ENCODE measurements around the gene MCU. TPM values are rescaled to one million over a fixed set of nuclear protein-coding genes. Genes with fewer than 3 reads are reported as not detected.

MCU gene
- total and polyA plus RNA-seq, 2 donors: 14.7 TPM

DNA sequence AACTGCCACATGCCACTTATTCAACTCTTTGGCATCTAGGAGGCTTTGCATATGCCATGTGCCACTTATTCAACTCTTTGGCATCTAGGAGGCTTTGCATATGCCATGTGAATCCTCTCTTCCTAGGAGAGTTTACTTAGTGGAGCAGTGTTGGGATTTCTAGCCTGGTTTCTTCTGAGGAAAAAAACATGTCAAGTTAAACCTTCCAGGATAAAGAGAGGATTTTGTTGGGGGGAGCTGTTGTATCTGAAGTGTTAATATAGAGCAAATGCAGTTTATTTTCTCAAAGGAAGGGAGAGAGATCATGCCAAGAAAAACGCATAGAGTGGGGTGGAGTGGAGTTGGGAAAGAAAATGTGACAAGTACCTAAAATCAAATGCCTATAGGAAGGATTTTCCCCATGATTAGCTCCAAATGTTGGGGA lies 91.5 kb downstream of the MCU start:
- Histone ChIP-seq H3K27me3 (ENCODE audit: control insufficient read depth in 2 of 2, insufficient read depth in 1 of 2, low read length in 1 of 2) (no peaks in the 10 kb centered on the region), H3K4me1 (ENCODE audit: control insufficient read depth in 2 of 2, insufficient read depth in 2 of 2, low read length in 2 of 2) (no peaks in the 10 kb centered on the region), H3K27ac (ENCODE audit: low read depth in 1 of 2, low read length in 1 of 2) (no peak overlapping the region), H3K9me3 (ENCODE audit: control insufficient read depth in 2 of 2, insufficient read depth in 1 of 2, low read length in 1 of 2) (no peaks in the 10 kb centered on the region), H3K36me3 (ENCODE audit: control insufficient read depth in 2 of 2, insufficient read depth in 2 of 2, low read length in 1 of 2) (no peaks in the 10 kb centered on the region), H3K4me3 (ENCODE audit: low read length in 2 of 2) (no peak overlapping the region)
- DNase-seq (ENCODE audit: low read depth in 6 of 9, low spot score in 9 of 9): no peak
- 97% methylated on average over 1 of the region's 1 CpG for WGBS

DNA sequence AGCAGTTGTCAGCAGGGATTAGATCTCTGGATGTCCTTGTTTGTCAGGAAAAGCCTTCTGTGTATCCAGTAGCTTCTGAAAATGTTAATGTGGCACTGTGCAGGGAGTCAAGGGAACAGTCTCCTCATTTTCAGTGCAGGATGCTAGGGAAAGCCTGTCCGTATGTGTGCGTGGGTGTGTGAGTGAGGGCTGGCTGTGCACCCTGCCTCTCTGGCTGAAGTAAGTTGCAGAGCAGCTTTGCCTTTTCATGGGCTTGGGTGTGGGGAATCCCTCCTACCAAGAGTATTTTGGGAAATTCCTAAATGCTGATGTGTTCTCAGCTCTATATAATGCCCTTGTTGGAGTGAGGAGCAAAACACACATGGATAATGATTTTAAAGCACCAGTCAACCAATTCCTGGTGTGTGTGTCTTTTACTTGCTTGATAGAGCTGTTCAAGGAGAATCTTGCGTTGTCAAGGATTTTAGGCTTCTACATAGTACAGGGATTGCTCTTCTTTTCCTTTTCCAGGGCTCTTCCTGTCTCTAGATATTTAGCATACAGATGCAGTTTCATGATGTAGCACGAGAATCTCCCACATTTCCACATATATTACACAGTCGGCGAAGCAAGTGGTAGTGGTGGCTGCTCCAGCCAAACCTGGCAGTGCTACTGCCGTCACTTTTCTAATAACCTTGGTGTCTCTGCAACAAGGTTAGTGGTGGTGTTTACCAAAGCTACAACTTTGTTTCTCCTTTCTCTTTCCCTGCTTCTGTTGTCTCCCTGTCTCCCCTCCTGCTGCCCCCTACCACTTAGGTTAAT lies 92.8 kb downstream of the MCU start:
- Histone ChIP-seq H3K4me3 (ENCODE audit: low read length in 2 of 2) (no peak overlapping the region), H3K9me3 (ENCODE audit: control insufficient read depth in 2 of 2, insufficient read depth in 1 of 2, low read length in 1 of 2) (no peaks in the 10 kb centered on the region), H3K27me3 (ENCODE audit: control insufficient read depth in 2 of 2, insufficient read depth in 1 of 2, low read length in 1 of 2) (no peaks in the 10 kb centered on the region), H3K4me1 (ENCODE audit: control insufficient read depth in 2 of 2, insufficient read depth in 2 of 2, low read length in 2 of 2) (no peaks in the 10 kb centered on the region), H3K27ac (ENCODE audit: low read depth in 1 of 2, low read length in 1 of 2) (peak overlapping the region; percentile 2 to 58), H3K36me3 (ENCODE audit: control insufficient read depth in 2 of 2, insufficient read depth in 2 of 2, low read length in 1 of 2) (no peaks in the 10 kb centered on the region)
- peak in 2 of 9 donors; percentile 2 to 13 for DNase-seq (ENCODE audit: low read depth in 6 of 9, low spot score in 9 of 9)
- 94% methylated on average over 7 of the region's 7 CpGs for WGBS

DNA sequence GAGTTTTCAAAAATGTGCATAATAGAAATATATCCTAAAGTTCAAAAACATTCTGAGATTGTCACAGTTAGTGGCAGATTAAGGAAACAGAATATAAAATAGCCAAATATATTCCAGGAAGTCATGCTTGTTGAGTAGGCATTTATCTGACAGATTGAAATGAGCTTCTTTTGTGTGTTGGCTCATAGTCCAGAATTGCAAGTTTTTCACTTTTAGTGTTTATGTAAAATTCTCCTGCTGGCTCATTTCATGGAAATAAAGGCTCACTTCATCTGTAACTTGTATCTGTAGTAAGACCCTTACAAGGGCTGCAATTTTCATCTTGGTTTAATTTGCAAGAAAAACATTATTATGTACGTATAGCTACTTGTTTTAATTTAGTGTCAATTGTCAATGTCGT lies 93.5 kb downstream of the MCU start:
- 97% methylated on average over 2 of the region's 2 CpGs for WGBS
- Histone ChIP-seq H3K27me3 (ENCODE audit: control insufficient read depth in 2 of 2, insufficient read depth in 1 of 2, low read length in 1 of 2) (no peaks in the 10 kb centered on the region), H3K27ac (ENCODE audit: low read depth in 1 of 2, low read length in 1 of 2) (no peak overlapping the region), H3K9me3 (ENCODE audit: control insufficient read depth in 2 of 2, insufficient read depth in 1 of 2, low read length in 1 of 2) (no peaks in the 10 kb centered on the region), H3K4me1 (ENCODE audit: control insufficient read depth in 2 of 2, insufficient read depth in 2 of 2, low read length in 2 of 2) (no peaks in the 10 kb centered on the region), H3K36me3 (ENCODE audit: control insufficient read depth in 2 of 2, insufficient read depth in 2 of 2, low read length in 1 of 2) (no peaks in the 10 kb centered on the region), H3K4me3 (ENCODE audit: low read length in 2 of 2) (no peak overlapping the region)
- DNase-seq (ENCODE audit: low read depth in 6 of 9, low spot score in 9 of 9): no peak

DNA sequence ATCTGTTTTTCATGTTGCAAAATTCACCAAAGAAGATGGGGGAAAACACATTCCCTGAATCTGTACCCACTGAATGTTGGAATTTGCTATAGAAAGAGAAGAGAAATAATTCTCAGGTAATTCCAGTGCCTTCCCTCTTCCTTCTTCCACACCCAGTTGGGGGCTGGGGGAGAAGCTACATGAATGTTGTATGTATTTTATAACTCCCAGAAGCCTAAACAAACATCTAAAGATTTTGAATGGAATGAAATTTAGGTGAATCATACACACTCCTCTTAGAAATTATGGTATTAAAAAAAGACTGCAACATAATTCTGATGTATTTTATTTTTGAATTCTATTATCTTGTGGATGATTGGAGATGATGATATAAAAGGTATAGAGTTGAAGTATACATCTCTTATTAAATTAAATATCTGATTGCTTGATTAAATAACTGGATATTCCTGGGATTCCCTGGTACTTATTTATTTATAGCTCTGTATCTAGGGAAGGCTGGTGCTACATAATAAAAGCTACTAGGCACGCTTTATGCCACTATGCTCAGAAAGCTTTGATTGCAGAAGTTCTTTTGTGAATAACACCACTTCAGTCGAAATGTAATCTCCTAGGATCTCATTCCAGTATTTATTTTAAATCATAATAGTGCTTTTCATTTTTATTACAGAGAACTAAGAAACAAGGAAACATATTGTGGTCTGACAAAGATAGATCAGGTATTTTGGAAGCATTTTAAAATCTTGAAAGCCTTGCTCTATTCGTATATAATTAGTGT lies 98.5 kb downstream of the MCU start:
- no peaks in the 10 kb centered on the region for H3K4me1 ChIP-seq (ENCODE audit: control insufficient read depth in 2 of 2, insufficient read depth in 2 of 2, low read length in 2 of 2)
- 96% methylated on average over 3 of the region's 3 CpGs for WGBS
- H3K27ac ChIP-seq (ENCODE audit: low read depth in 1 of 2, low read length in 1 of 2): no peak overlapping the region
- no peak overlapping the region for H3K4me3 ChIP-seq (ENCODE audit: low read length in 2 of 2)
- no peak for DNase-seq (ENCODE audit: low read depth in 6 of 9, low spot score in 9 of 9)
- no peaks in the 10 kb centered on the region for H3K36me3 ChIP-seq (ENCODE audit: control insufficient read depth in 2 of 2, insufficient read depth in 2 of 2, low read length in 1 of 2)
- H3K27me3 ChIP-seq (ENCODE audit: control insufficient read depth in 2 of 2, insufficient read depth in 1 of 2, low read length in 1 of 2): no peaks in the 10 kb centered on the region
- no peaks in the 10 kb centered on the region for H3K9me3 ChIP-seq (ENCODE audit: control insufficient read depth in 2 of 2, insufficient read depth in 1 of 2, low read length in 1 of 2)

DNA sequence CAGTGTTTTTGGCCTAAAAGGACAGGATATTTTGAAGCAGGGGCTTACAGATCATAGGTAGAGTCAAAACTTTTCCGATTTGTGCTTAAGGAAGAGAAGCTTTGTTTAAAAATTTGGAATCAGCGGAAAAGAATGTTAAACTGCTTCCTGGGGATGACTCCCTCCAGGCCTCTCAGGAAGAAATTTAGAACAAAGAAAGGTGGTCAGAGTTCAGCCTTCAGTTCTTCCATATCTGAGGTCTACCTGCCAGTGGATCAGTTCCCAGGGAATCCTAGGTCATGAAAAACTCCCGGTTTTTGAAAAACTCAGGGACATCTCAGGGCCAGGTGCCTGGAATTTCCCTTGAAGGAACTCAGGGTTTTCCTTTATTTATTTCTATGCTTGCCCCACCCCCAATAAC lies 100.3 kb downstream of the MCU start:
- 98% methylated on average over 3 of the region's 3 CpGs for WGBS
- DNase-seq (ENCODE audit: low read depth in 6 of 9, low spot score in 9 of 9): no peak
- Histone ChIP-seq H3K4me3 (ENCODE audit: low read length in 2 of 2) (no peak overlapping the region), H3K4me1 (ENCODE audit: control insufficient read depth in 2 of 2, insufficient read depth in 2 of 2, low read length in 2 of 2) (no peaks in the 10 kb centered on the region), H3K27ac (ENCODE audit: low read depth in 1 of 2, low read length in 1 of 2) (no peak overlapping the region), H3K9me3 (ENCODE audit: control insufficient read depth in 2 of 2, insufficient read depth in 1 of 2, low read length in 1 of 2) (no peaks in the 10 kb centered on the region), H3K36me3 (ENCODE audit: control insufficient read depth in 2 of 2, insufficient read depth in 2 of 2, low read length in 1 of 2) (no peaks in the 10 kb centered on the region), H3K27me3 (ENCODE audit: control insufficient read depth in 2 of 2, insufficient read depth in 1 of 2, low read length in 1 of 2) (no peaks in the 10 kb centered on the region)

DNA sequence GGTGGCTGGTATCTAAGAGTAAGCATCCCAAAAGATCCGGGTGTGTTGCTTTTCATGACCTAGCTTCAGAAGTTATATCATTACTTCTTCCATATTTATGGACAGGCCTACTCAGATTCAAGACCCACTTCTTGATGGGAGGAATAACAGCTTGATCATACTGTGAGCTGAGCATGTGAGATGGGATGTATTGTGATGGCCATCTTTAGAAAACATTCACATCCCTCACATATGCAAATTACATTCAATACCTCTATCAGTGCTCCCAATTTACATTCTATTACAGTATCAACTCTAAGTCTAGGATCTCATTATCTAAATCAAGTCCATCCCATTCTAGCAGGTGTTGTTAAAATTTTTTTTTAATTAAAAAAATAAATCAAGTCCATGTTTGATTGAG lies 101.8 kb downstream of the MCU start:
- no peak for DNase-seq (ENCODE audit: low read depth in 6 of 9, low spot score in 9 of 9)
- Histone ChIP-seq H3K36me3 (ENCODE audit: control insufficient read depth in 2 of 2, insufficient read depth in 2 of 2, low read length in 1 of 2) (no peaks in the 10 kb centered on the region), H3K9me3 (ENCODE audit: control insufficient read depth in 2 of 2, insufficient read depth in 1 of 2, low read length in 1 of 2) (no peaks in the 10 kb centered on the region), H3K4me1 (ENCODE audit: control insufficient read depth in 2 of 2, insufficient read depth in 2 of 2, low read length in 2 of 2) (no peaks in the 10 kb centered on the region), H3K27ac (ENCODE audit: low read depth in 1 of 2, low read length in 1 of 2) (no peak overlapping the region), H3K4me3 (ENCODE audit: low read length in 2 of 2) (no peak overlapping the region), H3K27me3 (ENCODE audit: control insufficient read depth in 2 of 2, insufficient read depth in 1 of 2, low read length in 1 of 2) (no peaks in the 10 kb centered on the region)
- 100% methylated on average over 1 of the region's 1 CpG for WGBS

DNA sequence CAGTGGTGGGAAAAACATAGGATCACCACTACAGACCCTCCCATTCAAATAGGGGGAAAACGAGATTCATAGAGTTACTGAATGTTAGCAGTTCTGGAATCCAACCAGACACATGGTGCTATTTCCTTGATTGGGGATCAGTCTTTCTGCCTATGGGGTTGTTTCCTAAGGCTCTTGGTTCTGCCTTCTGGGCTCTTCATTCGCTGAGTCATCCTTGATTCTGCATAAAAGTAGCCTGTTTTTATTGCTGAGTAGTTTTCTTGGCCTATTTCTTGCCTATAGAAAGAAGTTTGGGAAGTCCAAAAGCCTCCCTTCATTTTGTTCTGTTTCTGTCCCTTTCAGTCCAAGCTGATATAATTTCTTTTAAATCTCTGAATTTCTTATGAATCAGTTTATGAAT lies 102.3 kb downstream of the MCU start:
- DNase-seq (ENCODE audit: low read depth in 6 of 9, low spot score in 9 of 9): no peak
- Histone ChIP-seq H3K36me3 (ENCODE audit: control insufficient read depth in 2 of 2, insufficient read depth in 2 of 2, low read length in 1 of 2) (no peaks in the 10 kb centered on the region), H3K27me3 (ENCODE audit: control insufficient read depth in 2 of 2, insufficient read depth in 1 of 2, low read length in 1 of 2) (no peaks in the 10 kb centered on the region), H3K4me3 (ENCODE audit: low read length in 2 of 2) (no peak overlapping the region), H3K27ac (ENCODE audit: low read depth in 1 of 2, low read length in 1 of 2) (no peak overlapping the region), H3K9me3 (ENCODE audit: control insufficient read depth in 2 of 2, insufficient read depth in 1 of 2, low read length in 1 of 2) (no peaks in the 10 kb centered on the region), H3K4me1 (ENCODE audit: control insufficient read depth in 2 of 2, insufficient read depth in 2 of 2, low read length in 2 of 2) (no peaks in the 10 kb centered on the region)
- WGBS: 94% methylated on average over 2 of the region's 2 CpGs

DNA sequence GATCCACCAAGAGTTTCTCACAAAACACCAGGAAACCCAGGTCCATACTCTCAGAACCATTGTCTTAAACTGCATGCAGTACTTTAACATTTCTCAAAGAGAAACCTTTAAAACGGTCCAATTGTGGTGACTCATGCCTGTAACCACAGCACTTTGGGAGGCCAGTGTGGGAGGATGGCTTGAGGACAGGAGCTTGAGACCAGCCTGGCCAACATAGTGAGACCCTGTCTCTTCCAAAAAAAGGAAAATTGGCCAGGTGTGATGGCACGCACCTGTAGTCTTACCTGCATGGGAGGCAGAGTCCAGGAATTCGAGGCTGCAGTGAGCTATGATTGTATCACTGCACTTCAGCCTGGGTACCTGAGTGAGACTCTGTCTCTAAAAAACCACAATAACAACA lies 104.1 kb downstream of the MCU start:
- H3K4me3 ChIP-seq (ENCODE audit: low read length in 2 of 2): no peak overlapping the region
- no peak overlapping the region for H3K27ac ChIP-seq (ENCODE audit: low read depth in 1 of 2, low read length in 1 of 2)
- H3K36me3 ChIP-seq (ENCODE audit: control insufficient read depth in 2 of 2, insufficient read depth in 2 of 2, low read length in 1 of 2): no peaks in the 10 kb centered on the region
- DNase-seq (ENCODE audit: low read depth in 6 of 9, low spot score in 9 of 9): no peak
- no peaks in the 10 kb centered on the region for H3K9me3 ChIP-seq (ENCODE audit: control insufficient read depth in 2 of 2, insufficient read depth in 1 of 2, low read length in 1 of 2)
- 92% methylated on average over 3 of the region's 3 CpGs for WGBS
- H3K27me3 ChIP-seq (ENCODE audit: control insufficient read depth in 2 of 2, insufficient read depth in 1 of 2, low read length in 1 of 2): no peaks in the 10 kb centered on the region
- no peaks in the 10 kb centered on the region for H3K4me1 ChIP-seq (ENCODE audit: control insufficient read depth in 2 of 2, insufficient read depth in 2 of 2, low read length in 2 of 2)

DNA sequence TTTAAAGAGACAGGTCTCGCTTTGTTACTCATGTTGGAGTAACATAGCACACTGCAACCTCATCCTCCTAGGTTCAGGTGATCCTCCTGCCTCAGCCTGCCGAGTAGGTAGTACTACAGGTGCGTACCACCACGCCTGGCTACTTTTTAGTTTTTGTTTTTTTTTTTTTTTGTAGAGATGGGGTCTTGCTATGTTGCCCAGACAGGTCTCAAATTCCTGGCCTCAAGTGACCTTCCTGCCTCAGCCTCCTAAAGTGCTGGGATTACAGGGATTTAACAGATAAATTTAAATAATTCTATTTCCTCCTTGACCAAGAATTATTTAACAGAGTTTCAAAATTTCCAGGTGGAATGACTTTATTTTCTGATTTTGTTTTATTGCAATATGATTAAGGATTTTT lies 104.6 kb downstream of the MCU start:
- no peak overlapping the region for H3K27ac ChIP-seq (ENCODE audit: low read depth in 1 of 2, low read length in 1 of 2)
- WGBS: 99% methylated on average over 4 of the region's 4 CpGs
- DNase-seq (ENCODE audit: low read depth in 6 of 9, low spot score in 9 of 9): no peak
- H3K27me3 ChIP-seq (ENCODE audit: control insufficient read depth in 2 of 2, insufficient read depth in 1 of 2, low read length in 1 of 2): no peaks in the 10 kb centered on the region
- H3K4me3 ChIP-seq (ENCODE audit: low read length in 2 of 2): no peak overlapping the region
- H3K36me3 ChIP-seq (ENCODE audit: control insufficient read depth in 2 of 2, insufficient read depth in 2 of 2, low read length in 1 of 2): no peaks in the 10 kb centered on the region
- H3K4me1 ChIP-seq (ENCODE audit: control insufficient read depth in 2 of 2, insufficient read depth in 2 of 2, low read length in 2 of 2): no peaks in the 10 kb centered on the region
- H3K9me3 ChIP-seq (ENCODE audit: control insufficient read depth in 2 of 2, insufficient read depth in 1 of 2, low read length in 1 of 2): no peaks in the 10 kb centered on the region

Data from thymus (tissue), 11 donors.